8988T (cell line): ENCODE results near the gene ADGRD1.
A peak's percentile ranks its signal among the peaks of the same experiment; 100 is the strongest.
"Not testable (repeated sequence)": the region's sequence is repeated elsewhere in the genome, so short reads cannot be mapped to it uniquely, and the experiment has no call there.

Experiments
- DNase-seq: peaks from one replicate; pipeline ENCODE4 v3.0.0; 2011

Gene ADGRD1

GRCh38 chr12:131128966-131129619 is 175.4 kb downstream of the ADGRD1 start:
- not testable (repeated sequence) for DNase-seq

- no peak for DNase-seq
Observed at GRCh38 chr12:131129839-131130238, 176.1 kb downstream of the ADGRD1 start.

- no peak for DNase-seq
Observed at GRCh38 chr12:131130311-131130911, 176.7 kb downstream of the ADGRD1 start.

GRCh38 chr12:131131077-131131807 is 177.5 kb downstream of the ADGRD1 start:
- DNase-seq: no peak

GRCh38 chr12:131131808-131132117 is 178.1 kb downstream of the ADGRD1 start:
- no peak for DNase-seq

- peak; percentile 92 for DNase-seq
Observed at GRCh38 chr12:131132118-131132892, 178.6 kb downstream of the ADGRD1 start.

GRCh38 chr12:131133015-131133905 is 179.6 kb downstream of the ADGRD1 start:
- DNase-seq: no peak

GRCh38 chr12:131133994-131134393 is 180.3 kb downstream of the ADGRD1 start:
- no peak for DNase-seq

GRCh38 chr12:131134523-131135310 is 181.0 kb downstream of the ADGRD1 start:
- DNase-seq: no peak

- no peak for DNase-seq
Observed at GRCh38 chr12:131135311-131135785, 181.6 kb downstream of the ADGRD1 start.

GRCh38 chr12:131135786-131136538 is 182.3 kb downstream of the ADGRD1 start:
- no peak for DNase-seq

- no peak for DNase-seq
Observed at GRCh38 chr12:131136539-131136872, 182.8 kb downstream of the ADGRD1 start.

GRCh38 chr12:131137009-131137835 is 183.5 kb downstream of the ADGRD1 start:
- no peak for DNase-seq

GRCh38 chr12:131137836-131138637 is 184.3 kb downstream of the ADGRD1 start:
- DNase-seq: no peak

- no peak for DNase-seq
Observed at GRCh38 chr12:131138638-131139362, 185.1 kb downstream of the ADGRD1 start.

GRCh38 chr12:131139363-131140068 is 185.8 kb downstream of the ADGRD1 start:
- no peak for DNase-seq

GRCh38 chr12:131140069-131140435 is 186.3 kb downstream of the ADGRD1 start:
- no peak for DNase-seq

GRCh38 chr12:131140697-131141096 is 187.0 kb downstream of the ADGRD1 start:
- no peak for DNase-seq
